Measurements from ENCODE around the gene PPP2R2B.

DNA sequence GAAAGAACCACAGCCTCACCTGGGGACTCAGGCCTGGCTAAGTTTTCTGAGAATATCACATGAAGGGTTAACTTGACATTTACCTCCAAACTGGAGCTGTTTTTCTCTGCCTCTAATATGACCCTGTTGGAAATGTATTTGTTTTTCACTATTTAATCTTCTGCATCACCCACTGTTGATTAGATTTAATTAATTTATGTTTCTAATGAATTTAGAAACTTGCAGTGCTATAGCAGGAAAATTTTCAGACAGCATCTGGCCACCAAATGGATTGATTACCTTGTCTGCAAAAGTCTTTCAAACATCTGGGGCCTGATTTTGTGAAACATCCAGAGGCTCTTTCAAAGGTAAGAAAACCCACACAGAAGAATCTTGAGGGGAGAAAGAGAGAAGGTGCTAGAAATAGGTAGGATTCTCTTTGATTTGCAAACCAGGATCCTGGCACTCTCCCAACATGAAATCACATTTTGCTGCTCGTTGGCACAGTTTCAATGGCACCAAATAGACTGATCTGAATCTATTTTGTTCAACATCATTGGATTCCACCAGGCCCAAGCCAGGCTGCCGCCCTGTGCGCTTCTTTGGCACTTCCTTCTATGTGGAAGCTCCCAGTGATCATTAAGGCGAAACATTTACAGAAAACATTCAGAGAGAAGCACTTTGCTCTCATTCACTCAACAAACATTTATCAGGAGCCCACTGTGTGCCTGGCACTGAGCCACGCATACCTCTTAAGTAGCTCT is 157.3 kb downstream of the PPP2R2B start:
- TF ChIP-seq, protein P1, sequence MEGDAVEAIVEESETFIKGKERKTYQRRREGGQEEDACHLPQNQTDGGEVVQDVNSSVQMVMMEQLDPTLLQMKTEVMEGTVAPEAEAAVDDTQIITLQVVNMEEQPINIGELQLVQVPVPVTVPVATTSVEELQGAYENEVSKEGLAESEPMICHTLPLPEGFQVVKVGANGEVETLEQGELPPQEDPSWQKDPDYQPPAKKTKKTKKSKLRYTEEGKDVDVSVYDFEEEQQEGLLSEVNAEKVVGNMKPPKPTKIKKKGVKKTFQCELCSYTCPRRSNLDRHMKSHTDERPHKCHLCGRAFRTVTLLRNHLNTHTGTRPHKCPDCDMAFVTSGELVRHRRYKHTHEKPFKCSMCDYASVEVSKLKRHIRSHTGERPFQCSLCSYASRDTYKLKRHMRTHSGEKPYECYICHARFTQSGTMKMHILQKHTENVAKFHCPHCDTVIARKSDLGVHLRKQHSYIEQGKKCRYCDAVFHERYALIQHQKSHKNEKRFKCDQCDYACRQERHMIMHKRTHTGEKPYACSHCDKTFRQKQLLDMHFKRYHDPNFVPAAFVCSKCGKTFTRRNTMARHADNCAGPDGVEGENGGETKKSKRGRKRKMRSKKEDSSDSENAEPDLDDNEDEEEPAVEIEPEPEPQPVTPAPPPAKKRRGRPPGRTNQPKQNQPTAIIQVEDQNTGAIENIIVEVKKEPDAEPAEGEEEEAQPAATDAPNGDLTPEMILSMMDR (IDR thresholded peaks at IDR 0.05; ENCODE audit: extremely low read depth in 1 of 2, insufficient read depth in 1 of 2, low read depth in 1 of 2, low read length in 2 of 2) = no peak
- TF ChIP-seq POLR2AphosphoS5 (IDR thresholded peaks at IDR 0.05; ENCODE audit: insufficient read depth, low read depth, low read length) (no peak), MYC (IDR thresholded peaks at IDR 0.05; ENCODE audit: low read depth, low read length) (no peak), POLR2A (IDR thresholded peaks at IDR 0.05; ENCODE audit: low read depth, low read length) (no peak), EZH2 (IDR thresholded peaks at IDR 0.05; ENCODE audit: borderline replicate concordance, low read depth, low read length, severe bottlenecking) (no peak), JUN (IDR thresholded peaks at IDR 0.05; ENCODE audit: borderline replicate concordance, insufficient read depth, insufficient read length, low read depth) (no peak), GATA2 (IDR thresholded peaks at IDR 0.05; ENCODE audit: insufficient read depth, insufficient read length, low read depth, low read length) (no peak), FOS (IDR thresholded peaks at IDR 0.05; ENCODE audit: borderline replicate concordance, insufficient read depth, low read length) (no peak)
- TF ChIP-seq, protein P2, sequence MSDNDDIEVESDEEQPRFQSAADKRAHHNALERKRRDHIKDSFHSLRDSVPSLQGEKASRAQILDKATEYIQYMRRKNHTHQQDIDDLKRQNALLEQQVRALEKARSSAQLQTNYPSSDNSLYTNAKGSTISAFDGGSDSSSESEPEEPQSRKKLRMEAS (IDR thresholded peaks at IDR 0.05; ENCODE audit: insufficient read depth, insufficient read length) = no peak
